Measurements from ENCODE around the gene BOD1.

- no peak for TF ChIP-seq POLR2A (IDR thresholded peaks at IDR 0.05)
- TF ChIP-seq, protein P1, sequence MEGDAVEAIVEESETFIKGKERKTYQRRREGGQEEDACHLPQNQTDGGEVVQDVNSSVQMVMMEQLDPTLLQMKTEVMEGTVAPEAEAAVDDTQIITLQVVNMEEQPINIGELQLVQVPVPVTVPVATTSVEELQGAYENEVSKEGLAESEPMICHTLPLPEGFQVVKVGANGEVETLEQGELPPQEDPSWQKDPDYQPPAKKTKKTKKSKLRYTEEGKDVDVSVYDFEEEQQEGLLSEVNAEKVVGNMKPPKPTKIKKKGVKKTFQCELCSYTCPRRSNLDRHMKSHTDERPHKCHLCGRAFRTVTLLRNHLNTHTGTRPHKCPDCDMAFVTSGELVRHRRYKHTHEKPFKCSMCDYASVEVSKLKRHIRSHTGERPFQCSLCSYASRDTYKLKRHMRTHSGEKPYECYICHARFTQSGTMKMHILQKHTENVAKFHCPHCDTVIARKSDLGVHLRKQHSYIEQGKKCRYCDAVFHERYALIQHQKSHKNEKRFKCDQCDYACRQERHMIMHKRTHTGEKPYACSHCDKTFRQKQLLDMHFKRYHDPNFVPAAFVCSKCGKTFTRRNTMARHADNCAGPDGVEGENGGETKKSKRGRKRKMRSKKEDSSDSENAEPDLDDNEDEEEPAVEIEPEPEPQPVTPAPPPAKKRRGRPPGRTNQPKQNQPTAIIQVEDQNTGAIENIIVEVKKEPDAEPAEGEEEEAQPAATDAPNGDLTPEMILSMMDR (IDR thresholded peaks at IDR 0.05) = no peak
These were observed 37.4 kb downstream of the BOD1 start for GRCh38 chr5:173578947-173579615.

Measured in thyroid gland (tissue), 4 donors.